Measurements from ENCODE around the gene TRAPPC8.

Gene TRAPPC8, protein sequence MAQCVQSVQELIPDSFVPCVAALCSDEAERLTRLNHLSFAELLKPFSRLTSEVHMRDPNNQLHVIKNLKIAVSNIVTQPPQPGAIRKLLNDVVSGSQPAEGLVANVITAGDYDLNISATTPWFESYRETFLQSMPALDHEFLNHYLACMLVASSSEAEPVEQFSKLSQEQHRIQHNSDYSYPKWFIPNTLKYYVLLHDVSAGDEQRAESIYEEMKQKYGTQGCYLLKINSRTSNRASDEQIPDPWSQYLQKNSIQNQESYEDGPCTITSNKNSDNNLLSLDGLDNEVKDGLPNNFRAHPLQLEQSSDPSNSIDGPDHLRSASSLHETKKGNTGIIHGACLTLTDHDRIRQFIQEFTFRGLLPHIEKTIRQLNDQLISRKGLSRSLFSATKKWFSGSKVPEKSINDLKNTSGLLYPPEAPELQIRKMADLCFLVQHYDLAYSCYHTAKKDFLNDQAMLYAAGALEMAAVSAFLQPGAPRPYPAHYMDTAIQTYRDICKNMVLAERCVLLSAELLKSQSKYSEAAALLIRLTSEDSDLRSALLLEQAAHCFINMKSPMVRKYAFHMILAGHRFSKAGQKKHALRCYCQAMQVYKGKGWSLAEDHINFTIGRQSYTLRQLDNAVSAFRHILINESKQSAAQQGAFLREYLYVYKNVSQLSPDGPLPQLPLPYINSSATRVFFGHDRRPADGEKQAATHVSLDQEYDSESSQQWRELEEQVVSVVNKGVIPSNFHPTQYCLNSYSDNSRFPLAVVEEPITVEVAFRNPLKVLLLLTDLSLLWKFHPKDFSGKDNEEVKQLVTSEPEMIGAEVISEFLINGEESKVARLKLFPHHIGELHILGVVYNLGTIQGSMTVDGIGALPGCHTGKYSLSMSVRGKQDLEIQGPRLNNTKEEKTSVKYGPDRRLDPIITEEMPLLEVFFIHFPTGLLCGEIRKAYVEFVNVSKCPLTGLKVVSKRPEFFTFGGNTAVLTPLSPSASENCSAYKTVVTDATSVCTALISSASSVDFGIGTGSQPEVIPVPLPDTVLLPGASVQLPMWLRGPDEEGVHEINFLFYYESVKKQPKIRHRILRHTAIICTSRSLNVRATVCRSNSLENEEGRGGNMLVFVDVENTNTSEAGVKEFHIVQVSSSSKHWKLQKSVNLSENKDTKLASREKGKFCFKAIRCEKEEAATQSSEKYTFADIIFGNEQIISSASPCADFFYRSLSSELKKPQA (N-terminal part only)

DNA sequence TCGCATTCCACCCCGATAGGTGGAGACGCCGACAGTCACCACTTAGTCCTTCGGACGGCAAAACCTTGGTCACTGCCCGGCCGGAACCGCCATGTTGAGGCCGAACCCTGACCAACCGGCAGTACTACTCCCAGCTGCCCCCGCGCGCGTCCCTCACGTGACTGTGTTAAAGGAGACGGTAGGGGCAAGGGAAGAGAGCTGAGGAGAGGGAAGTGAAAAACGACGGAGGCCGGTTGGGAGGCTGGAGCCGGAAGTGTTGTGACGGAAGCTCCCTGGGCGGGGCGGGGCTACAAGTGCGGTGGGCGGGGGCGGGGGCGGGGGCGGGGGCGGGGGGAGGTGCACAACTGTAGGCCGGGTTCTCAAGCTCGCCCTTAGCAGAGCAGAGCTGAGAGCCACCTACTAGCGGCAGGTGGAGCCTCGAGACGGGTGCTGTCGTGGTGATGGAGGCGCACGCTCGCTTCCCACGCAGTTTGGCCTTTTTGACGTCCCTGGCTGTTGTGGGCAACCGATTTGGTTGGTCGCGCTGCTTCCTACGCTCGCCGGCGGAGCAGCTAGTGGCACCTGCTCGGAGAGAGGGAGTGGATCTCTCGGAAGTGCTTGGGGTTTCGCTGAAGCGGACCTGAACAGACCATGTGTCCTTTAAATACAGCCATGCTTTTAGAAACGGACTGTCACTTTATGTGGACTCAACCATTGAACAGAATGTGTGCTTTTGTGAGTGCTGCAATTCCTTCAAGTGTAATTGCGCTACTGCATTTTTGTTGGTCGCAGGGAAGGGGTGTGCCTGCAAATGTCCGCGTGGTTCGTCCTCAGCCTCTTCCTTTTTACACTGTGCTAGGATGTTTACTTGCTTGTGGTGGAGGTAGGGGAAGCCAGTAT is at the start of gene TRAPPC8:
Gene TRAPPC8, minus strand, starts transcription at position 130 of the 879 bp plus-strand sequence. CDS start 364 bp downstream, outside the sequence.
- Mint-ChIP-seq H3K27me3 (no peaks in the 10 kb centered on the region), H3K9me3 (no peaks in the 10 kb centered on the region), H3K27ac (peak within 1 kb of the TSS; percentile 98), H3K4me1 (peaks cover 25% of the 10 kb centered on the region), H3K4me3 (peak within 1 kb of the TSS; percentile 99), H3K36me3 (peaks cover 5% of the 10 kb centered on the region)
- ATAC-seq (ENCODE audit: low read depth) (peak; percentile 77), DNase-seq (ENCODE audit: low spot score in 2 of 2) (peak; percentile 92 to 93)

DNA sequence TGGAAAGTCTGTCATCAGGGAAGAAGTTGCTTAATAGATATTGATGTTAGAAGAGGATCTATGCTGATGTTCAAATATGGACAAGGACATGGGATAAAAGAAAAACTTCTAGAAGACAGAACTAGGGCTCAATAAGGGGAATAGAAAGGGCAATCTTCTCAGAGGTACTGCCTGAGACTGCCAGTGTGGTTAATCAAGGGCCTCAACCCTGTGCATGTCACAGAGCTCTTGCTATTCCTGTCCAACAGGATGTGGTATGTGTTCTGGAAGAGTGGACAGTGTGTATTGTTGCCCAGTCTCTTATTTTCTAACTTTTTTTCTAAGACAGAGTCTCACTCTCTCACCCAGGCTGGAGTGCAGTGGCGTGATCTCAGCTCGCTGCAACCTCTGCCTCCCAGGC is 47.9 kb upstream of the TRAPPC8 start:
- Mint-ChIP-seq H3K27me3 (no peaks in the 10 kb centered on the region), H3K4me1 (peaks cover 8% of the 10 kb centered on the region), H3K36me3 (no peaks in the 10 kb centered on the region), H3K9me3 (no peaks in the 10 kb centered on the region), H3K4me3 (no peak overlapping the region), H3K27ac (no peak overlapping the region)
- DNase-seq (ENCODE audit: low spot score in 2 of 2): no peak
- no peak for ATAC-seq (ENCODE audit: low read depth)

DNA sequence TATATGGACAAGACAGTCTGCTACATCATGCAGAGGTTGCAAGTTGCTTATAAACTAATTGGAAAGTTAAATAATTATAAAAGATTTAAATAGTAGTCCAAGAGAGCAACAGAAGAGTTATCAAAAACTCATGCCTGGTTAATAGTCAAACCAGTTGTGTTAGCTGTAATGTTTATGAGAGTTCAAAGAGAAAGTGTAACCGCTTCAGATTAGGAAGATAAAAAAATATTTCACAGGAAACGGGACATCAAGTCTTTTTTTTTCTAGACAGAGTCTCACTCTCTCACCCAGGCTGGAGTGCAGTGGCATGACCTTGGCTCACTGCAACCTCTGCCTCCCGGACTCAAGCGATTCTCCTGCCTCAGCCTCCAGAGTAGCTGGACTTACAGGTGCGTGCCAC is 41.0 kb upstream of the TRAPPC8 start:
- Mint-ChIP-seq H3K27me3 (peaks cover under 1% of the 10 kb centered on the region), H3K4me1 (no peaks in the 10 kb centered on the region), H3K36me3 (peaks cover under 1% of the 10 kb centered on the region), H3K4me3 (no peak overlapping the region), H3K27ac (no peak overlapping the region), H3K9me3 (peaks cover under 1% of the 10 kb centered on the region)
- ATAC-seq (ENCODE audit: low read depth) (no peak), DNase-seq (ENCODE audit: low spot score in 2 of 2) (no peak)

DNA sequence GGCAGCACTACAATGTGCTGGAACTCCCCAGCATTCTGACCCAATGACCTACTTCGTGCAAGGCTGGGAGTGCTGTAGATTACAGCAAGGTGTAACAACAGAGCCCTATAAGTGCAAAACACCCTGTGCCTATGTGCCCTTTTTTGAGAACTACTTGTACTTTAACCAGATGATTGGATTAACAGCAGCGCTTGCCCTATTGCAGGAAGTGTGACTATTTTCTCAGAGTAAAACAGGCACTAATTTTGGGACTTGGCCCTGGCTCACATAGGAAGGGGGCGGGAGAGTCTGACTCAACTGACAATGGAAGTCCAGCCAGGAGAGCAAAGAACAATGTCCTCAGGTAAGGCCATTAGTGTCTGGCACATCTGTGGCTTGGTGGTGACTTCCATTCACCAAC is 40.1 kb upstream of the TRAPPC8 start:
- Mint-ChIP-seq H3K27me3 (peaks cover 3% of the 10 kb centered on the region), H3K36me3 (peaks cover 3% of the 10 kb centered on the region), H3K4me3 (no peak overlapping the region), H3K27ac (no peak overlapping the region), H3K4me1 (no peaks in the 10 kb centered on the region), H3K9me3 (peaks cover 3% of the 10 kb centered on the region)
- DNase-seq (ENCODE audit: low spot score in 2 of 2): no peak
- ATAC-seq (ENCODE audit: low read depth): no peak

DNA sequence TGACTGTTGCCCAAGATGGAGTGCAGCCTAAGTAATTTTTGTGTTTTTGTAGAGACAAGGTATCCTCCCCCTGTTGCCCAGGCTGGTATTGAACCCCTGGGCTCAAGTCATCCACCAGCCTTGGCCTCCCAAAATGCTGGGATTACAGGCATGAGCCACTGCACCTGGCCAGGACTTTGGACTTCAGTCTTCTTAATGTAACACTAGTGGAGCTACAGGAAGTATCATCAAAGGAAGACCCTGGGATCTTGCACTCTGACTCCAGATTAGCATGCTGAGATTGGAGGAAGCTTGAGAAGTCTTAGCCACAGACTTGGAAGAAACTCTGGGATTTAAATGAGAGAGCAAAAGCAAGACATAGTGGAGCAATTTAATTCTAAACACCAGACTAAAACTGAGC is 37.9 kb upstream of the TRAPPC8 start:
- ATAC-seq (ENCODE audit: low read depth): no peak
- no peak overlapping the region for H3K27ac Mint-ChIP-seq

DNA sequence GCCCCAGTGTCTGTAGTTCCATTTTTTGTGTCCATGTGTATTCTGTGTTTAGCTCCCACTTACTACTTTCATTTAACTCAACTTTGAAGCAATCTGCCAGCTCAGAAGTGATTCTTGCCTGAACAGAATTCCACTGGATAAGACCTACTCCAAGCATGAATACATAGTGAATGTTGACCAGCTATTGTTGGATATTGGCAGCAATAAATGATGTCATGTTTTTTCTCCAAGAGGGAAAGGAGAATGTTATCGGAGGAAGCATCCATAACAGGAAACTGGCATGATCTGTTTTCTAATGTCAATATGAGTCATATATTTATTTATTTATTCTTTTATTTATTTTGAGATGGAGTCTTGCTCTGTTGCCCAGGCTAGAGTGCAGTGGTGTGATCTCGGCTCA is 36.8 kb upstream of the TRAPPC8 start:
- no peak overlapping the region for H3K4me3 Mint-ChIP-seq
- H3K36me3 Mint-ChIP-seq: peaks cover 3% of the 10 kb centered on the region
- DNase-seq (ENCODE audit: low spot score in 2 of 2) (no peak), ATAC-seq (ENCODE audit: low read depth) (no peak)
- H3K27me3 Mint-ChIP-seq: peaks cover 3% of the 10 kb centered on the region
- peaks cover 6% of the 10 kb centered on the region for H3K9me3 Mint-ChIP-seq
- H3K4me1 Mint-ChIP-seq: no peaks in the 10 kb centered on the region
- H3K27ac Mint-ChIP-seq: no peak overlapping the region

More for the DNA sequence above, 37.9 kb upstream of the TRAPPC8 start:
- DNase-seq (ENCODE audit: low spot score in 2 of 2): no peak
- Mint-ChIP-seq H3K27me3 (peaks cover 3% of the 10 kb centered on the region), H3K9me3 (peaks cover 3% of the 10 kb centered on the region), H3K4me1 (no peaks in the 10 kb centered on the region), H3K4me3 (no peak overlapping the region), H3K36me3 (peaks cover 3% of the 10 kb centered on the region)

DNA sequence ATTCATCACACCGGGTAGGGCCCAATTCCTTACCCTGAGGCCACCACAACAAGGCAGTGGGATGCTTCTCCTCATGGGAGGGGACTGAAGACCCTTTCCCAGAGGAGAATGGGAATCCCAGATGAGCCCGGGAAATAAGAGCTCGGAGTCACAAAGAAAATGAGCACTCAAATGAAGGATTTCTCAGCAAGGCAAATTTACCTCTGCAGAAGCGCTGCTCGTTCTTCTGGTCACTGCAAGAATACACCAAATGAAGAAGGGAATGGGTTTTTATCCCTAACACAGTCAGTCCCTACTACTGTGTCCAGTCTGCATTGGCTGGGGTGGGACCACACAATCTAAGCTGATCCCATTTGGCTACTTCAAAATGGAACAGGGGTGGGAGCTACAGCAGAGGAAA is 35.7 kb upstream of the TRAPPC8 start:
- Mint-ChIP-seq H3K36me3 (peaks cover 7% of the 10 kb centered on the region), H3K4me1 (no peaks in the 10 kb centered on the region), H3K27ac (no peak overlapping the region), H3K27me3 (peaks cover 3% of the 10 kb centered on the region), H3K9me3 (peaks cover 13% of the 10 kb centered on the region), H3K4me3 (no peak overlapping the region)
- DNase-seq (ENCODE audit: low spot score in 2 of 2) (no peak), ATAC-seq (ENCODE audit: low read depth) (no peak)

DNA sequence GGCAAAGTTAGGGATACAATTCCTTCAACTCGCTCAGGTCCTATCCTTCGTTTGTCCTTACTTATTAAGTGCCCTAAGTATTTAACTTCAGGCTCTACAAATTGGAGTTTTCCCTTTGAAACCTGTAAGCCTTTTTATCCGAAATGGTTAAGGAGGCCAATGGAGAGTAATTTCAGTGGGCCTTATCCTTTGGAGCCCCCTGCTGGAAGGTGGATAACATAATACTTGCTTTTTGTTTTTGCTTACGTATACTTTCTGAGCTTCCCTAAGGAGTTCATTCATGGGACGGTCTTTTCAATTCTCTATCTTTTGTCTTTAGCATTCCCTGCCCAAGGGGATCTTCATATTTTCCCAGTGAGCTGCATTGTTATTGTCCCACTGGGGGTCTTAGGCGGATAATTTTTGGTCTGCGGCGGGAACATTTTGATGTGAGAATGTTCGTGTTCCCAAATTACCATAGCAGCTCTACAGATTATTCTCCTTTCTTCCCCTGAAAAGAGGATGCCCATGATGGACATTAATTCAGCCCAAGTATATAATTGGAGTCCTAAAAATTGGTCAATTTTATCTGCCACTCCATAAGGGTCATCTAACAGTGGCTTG is 34.4 kb upstream of the TRAPPC8 start:
- Mint-ChIP-seq H3K27ac (no peak overlapping the region), H3K36me3 (peaks cover 7% of the 10 kb centered on the region), H3K27me3 (peaks cover 3% of the 10 kb centered on the region), H3K4me3 (no peak overlapping the region), H3K4me1 (no peaks in the 10 kb centered on the region), H3K9me3 (peaks cover 13% of the 10 kb centered on the region)
- DNase-seq (ENCODE audit: low spot score in 2 of 2): peak; percentile 30 to 40
- ATAC-seq (ENCODE audit: low read depth): peak; percentile 45

DNA sequence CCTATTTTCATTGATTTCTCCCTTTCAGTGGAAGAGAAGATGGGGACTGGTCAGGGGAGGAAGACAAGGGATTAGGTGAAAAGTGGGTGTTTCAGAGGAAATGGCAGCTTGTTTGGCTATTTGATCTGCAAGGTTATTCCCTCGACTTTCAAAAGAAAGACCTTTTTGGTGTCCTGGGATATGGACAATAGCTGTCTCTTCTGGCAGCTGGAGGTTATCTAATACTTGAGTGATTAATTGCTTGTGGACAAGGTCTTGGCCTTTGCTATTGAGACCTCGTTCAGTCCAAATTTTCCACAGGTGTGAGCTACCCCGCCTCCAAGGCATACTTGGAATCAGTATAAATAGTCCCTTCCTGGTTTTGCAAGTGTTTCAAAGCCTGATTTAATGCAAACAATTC is 33.3 kb upstream of the TRAPPC8 start:
- H3K9me3 Mint-ChIP-seq: peaks cover 15% of the 10 kb centered on the region
- no peaks in the 10 kb centered on the region for H3K4me1 Mint-ChIP-seq
- peaks cover 3% of the 10 kb centered on the region for H3K27me3 Mint-ChIP-seq
- ATAC-seq (ENCODE audit: low read depth) (no peak), DNase-seq (ENCODE audit: low spot score in 2 of 2) (no peak)
- H3K27ac Mint-ChIP-seq: no peak overlapping the region
- H3K4me3 Mint-ChIP-seq: no peak overlapping the region
- peaks cover 7% of the 10 kb centered on the region for H3K36me3 Mint-ChIP-seq

DNA sequence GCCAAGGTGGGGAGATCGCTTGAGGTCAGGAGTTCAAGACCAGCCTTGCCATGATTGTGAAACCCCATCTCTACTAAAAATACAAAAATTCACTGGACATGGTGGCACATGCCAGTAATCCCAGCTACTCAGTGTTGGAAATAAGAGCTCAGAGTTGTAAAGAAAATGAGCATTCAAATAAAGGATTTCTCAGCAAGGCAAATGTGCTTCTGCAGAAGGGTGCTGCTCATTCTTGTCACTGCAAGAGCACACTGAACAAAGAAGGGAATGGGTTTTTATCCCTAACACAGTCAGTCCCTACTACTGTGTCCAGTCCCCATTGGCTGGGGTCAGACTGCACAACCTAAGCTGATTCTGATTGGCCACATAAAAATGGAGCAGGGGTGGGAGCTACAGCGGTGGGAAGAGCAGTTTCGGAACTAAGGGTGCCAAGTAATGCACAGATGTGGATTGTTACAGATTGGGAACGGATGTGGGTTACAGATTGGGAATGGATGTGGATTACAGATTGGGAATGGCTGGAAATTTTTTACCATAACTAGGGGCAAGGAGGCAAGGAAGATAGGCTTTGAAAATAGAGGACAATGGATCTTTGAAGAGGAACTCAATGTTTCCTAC is 31.1 kb upstream of the TRAPPC8 start:
- Mint-ChIP-seq H3K27me3 (peaks cover 5% of the 10 kb centered on the region), H3K4me3 (no peak overlapping the region), H3K9me3 (peaks cover 15% of the 10 kb centered on the region), H3K36me3 (peaks cover 7% of the 10 kb centered on the region), H3K27ac (no peak overlapping the region), H3K4me1 (no peaks in the 10 kb centered on the region)
- DNase-seq (ENCODE audit: low spot score in 2 of 2): no peak
- no peak for ATAC-seq (ENCODE audit: low read depth)

DNA sequence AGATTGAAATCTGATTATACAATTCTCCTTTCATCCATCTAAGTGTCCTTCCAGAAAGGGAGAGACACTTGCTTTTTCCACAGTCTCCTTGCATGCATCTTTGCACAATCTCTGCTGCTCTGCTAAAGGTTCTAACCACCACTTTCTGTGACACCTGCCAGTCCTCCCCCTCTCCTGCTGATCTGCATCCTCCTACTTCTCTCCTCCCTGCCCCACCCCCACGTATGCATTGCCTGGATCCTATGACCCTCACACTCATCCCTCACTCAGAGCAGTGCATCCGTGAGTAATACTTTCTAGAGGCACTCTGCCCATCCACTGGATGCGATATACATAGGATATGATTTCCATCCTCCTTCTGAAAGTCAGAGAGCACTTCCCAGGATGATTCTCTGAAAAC is 27.7 kb upstream of the TRAPPC8 start:
- DNase-seq (ENCODE audit: low spot score in 2 of 2): no peak
- Mint-ChIP-seq H3K27ac (no peak overlapping the region), H3K9me3 (peaks cover 11% of the 10 kb centered on the region), H3K4me3 (no peak overlapping the region), H3K27me3 (peaks cover 2% of the 10 kb centered on the region), H3K4me1 (no peaks in the 10 kb centered on the region), H3K36me3 (peaks cover 4% of the 10 kb centered on the region)
- no peak for ATAC-seq (ENCODE audit: low read depth)

DNA sequence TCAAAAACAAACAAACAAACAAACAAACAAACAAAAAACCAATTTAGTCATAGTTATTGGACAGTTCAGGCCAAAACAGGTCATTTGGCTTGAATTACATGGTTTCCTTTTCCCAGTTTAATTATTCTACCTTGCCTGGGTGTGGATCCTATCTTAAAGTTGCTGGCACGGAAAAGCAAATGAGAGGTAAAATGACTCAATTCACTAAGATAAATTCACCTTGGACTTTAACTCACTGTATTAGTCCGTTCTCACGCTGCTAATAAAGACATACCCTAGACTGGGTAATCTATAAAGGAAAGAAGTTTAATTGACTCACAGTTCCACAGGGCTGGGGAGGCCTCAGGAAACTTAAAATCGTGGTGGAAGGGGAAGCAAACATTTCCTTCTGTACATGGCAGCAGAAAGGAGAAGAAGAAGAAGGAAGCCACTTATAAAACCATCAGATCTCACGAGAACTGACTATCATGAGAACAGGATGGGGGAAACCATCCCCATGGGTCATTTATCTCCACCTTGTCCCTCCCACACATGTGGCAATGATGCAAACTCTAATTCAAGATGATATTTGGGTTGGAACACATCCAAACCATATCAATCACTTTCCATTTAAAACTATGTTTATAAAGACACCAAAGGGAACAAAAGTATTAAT is 22.5 kb upstream of the TRAPPC8 start:
- no peak for DNase-seq (ENCODE audit: low spot score in 2 of 2)
- H3K4me3 Mint-ChIP-seq: no peak overlapping the region
- H3K9me3 Mint-ChIP-seq: no peaks in the 10 kb centered on the region
- H3K4me1 Mint-ChIP-seq: peaks cover 2% of the 10 kb centered on the region
- ATAC-seq (ENCODE audit: low read depth): no peak
- H3K27me3 Mint-ChIP-seq: no peaks in the 10 kb centered on the region
- H3K36me3 Mint-ChIP-seq: no peaks in the 10 kb centered on the region
- H3K27ac Mint-ChIP-seq: no peak overlapping the region
